AG09319 (cell line): ENCODE data around the gene EZR.

ENCODE experiments used
- DNase-seq: peaks from one replicate; pipeline ENCODE4 v3.0.0-alpha.2; 2010; ENCODE audit warnings: low read depth; ENCODE audit errors: extremely low read depth
- CTCF ChIP-seq: IDR thresholded peaks from 2 replicates; pipeline ENCODE4 v1.5.1; 2011; ENCODE audit warnings: low read depth, mild to moderate bottlenecking, inconsistent platforms, low read length, moderate library complexity

EZR gene

DNA sequence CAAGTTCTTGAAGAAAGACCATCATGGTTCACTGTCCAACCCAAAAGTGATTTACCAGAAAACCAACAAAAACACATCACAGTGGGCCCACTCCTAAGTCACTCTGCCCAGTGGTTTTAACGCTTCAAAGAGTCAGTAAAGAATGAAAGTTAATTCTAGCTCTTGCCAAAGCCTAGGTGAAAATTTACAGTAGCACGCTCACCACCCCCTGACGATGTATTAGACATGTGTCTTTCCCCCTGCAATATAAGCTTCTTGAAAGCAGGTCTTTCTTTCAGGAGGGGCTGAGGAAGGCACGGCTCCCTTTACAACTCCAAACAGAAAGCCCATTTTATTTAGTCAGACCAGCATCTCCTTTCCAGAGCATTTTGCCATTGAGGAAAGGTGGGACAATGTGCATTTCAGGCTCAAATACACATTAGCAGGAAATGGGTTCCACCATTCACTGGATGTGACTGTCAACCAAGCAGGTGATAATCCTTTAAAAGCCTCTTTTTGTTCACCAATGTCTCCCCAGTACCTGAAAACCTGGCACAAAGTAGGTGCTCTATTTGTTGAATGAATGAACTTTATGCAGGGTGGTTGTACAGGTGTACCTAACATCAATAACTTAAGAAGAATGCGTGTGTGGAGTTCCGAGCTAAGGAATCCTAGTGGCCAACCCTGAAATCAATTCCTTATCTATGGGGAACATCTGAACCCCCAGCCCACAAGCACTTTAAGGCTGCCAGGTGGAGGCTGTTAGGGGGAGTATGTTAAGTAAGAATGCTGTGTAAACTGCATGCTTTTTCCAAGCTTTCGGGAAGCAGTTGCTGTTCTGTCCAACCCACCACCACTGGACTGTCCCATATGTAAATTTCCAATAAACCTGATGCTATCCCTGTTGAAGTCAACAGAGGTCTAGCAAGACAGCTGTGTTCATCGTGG, 11.4 kb downstream of the EZR start:
- no peak for TF ChIP-seq CTCF
- DNase-seq = no peak

- no peak for TF ChIP-seq CTCF
- DNase-seq = no peak
These were observed 13.3 kb downstream of the EZR start for GRCh38 chr6:158805698-158806377.

- TF ChIP-seq CTCF = no peak
- DNase-seq = no peak
These were observed 15.0 kb downstream of the EZR start for GRCh38 chr6:158804207-158804606.

- no peak for TF ChIP-seq CTCF
- no peak for DNase-seq
These were observed 15.4 kb downstream of the EZR start for GRCh38 chr6:158803733-158804143.

DNA sequence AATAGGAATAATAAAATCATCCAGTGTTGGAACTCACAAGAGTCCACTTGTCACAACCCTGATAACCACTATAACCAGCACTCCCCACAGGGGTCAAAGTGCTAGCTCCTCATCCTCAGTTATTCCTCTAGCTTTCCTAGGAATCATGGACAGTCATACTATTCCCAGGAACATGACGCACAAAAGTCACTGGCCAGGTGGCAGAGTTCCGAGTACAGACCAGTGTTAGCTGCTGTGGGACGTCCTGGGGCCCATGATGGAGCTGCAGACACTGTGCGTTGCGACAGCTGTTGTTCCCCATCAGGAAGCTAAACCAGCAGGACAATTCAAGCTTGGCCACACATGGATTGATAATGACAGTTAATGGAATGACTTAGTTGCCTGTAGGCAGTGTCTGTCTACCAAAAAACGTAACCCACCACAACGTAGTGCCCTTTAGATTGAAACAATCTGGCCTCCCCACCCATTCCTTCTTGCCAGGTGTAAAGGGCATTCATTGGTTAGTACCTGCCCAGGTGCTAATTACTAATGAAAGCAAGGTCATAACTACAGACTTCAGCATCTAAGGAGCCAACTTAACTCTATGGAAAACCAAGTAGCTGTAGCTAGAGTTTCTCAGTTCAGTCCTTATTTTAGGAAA, 17.4 kb downstream of the EZR start:
- TF ChIP-seq CTCF = no peak
- no peak for DNase-seq

DNA sequence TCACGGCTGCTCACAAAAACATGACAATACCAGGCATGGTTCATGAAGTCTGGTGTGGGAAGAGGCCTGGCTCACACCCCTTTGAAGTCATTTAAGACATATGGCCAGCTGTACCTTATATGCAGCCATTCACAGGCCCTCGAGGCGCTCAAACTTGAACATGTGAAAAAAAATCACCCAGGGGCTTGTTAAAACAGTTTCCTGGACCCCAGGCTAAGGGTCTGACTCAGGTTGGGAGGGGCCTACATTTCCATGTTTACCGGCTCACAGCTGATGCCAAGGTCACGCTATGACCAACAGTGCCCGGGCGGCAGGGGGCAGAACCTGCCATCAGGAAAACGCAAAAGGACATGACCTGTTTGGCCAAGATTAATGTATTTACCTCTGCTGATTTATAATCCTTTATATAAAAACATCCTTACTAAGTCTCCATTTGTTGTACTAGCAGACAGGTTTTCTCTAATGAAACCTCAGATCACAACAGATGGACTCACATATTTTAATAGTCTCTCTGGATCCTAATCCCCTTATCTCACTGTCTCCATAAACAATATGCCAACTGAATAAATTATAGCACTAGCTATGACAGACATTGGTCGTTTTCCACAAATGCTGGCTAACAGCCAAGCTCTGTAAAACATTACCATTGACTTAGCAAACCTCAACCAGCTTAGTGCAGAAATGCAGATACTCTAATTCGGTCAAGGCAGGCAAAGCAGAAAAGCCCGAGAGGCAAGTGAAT, 19.9 kb downstream of the EZR start:
- DNase-seq = no peak
- TF ChIP-seq CTCF = no peak
